ENCODE data around the gene FLOT1. TPM values are rescaled to one million over a fixed set of nuclear protein-coding genes. Genes with fewer than 3 reads are reported as not detected.

The FLOT1 gene
- total and polyA plus RNA-seq, 9 of the 15 experiments (the other 6 are each of a cell fraction or from before 2014, with no cell fraction given): 11.7 to 149 (median 118) TPM

DNA sequence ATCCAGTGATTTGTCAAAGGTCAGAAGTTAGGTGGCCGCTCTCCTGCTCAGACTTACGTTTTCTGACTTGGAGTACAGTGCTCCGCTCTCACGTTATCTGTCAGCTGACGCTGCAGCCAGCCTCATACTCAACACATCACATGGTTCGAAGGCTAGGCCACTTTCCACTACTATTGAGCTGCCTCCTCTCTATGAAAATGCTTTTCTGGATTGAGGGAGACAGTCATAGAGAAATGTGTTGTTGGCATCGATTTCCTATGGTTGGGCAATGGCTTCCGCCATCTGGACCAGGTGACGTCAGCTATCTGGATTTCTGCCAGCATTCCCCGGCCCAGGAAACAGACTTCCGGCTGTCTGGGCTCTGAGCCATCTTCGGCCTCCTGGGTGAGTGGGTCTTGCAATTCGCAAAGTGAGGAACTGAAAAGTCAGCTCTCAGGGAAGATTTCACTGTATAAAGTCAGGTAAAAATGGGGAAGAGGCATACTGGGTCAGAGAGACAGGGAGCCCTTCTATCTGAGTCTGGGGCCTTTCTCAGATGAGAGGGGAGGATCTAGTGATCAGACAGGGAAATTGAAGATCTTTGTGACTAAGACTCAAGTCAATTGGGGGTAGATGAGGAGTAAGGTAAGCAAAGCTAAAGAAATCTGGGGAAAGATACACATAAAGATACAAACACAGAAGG, 39.4 kb upstream of the FLOT1 start (continued):
- TF ChIP-seq, protein P1, sequence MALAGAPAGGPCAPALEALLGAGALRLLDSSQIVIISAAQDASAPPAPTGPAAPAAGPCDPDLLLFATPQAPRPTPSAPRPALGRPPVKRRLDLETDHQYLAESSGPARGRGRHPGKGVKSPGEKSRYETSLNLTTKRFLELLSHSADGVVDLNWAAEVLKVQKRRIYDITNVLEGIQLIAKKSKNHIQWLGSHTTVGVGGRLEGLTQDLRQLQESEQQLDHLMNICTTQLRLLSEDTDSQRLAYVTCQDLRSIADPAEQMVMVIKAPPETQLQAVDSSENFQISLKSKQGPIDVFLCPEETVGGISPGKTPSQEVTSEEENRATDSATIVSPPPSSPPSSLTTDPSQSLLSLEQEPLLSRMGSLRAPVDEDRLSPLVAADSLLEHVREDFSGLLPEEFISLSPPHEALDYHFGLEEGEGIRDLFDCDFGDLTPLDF (CRISPR knock-in tag; IDR thresholded peaks at IDR 0.05): no peak; the same call in 1 of the 2 replicates
- TF ChIP-seq SMAD3 (CRISPR knock-in tag; conservative IDR thresholded peaks at IDR 0.05) (peak; percentile 91), JUND (IDR thresholded peaks at IDR 0.05; ENCODE audit: borderline replicate concordance, low read depth, low read length) (peak; percentile 99), JUND (tag; IDR thresholded peaks at IDR 0.05; ENCODE audit: borderline replicate concordance, low read depth, low read length) (peak; percentile 100), JUN (IDR thresholded peaks at IDR 0.05; ENCODE audit: borderline replicate concordance, low read depth, low read length) (peak; percentile 99), JUN (CRISPR knock-in tag; IDR thresholded peaks at IDR 0.05; ENCODE audit: borderline replicate concordance) (peak; percentile 99), ZBED1 (IDR thresholded peaks at IDR 0.05) (no peak), ZNF766 (CRISPR knock-in tag; conservative IDR thresholded peaks at IDR 0.05) (peak; percentile 97), RFX7 (CRISPR knock-in tag; IDR thresholded peaks at IDR 0.05) (no peak), ZNF76 (CRISPR knock-in tag; IDR thresholded peaks at IDR 0.05; ENCODE audit: borderline replicate concordance) (peak; percentile 93), FOXP1 (CRISPR knock-in tag; IDR thresholded peaks at IDR 0.05) (no peak; the same call in 1 of the 2 replicates), MTA3 (IDR thresholded peaks at IDR 0.05; ENCODE audit: borderline replicate concordance) (peak; percentile 94), CREM (IDR thresholded peaks at IDR 0.05; ENCODE audit: low read depth) (peak; percentile 96), ESRRA (IDR thresholded peaks at IDR 0.05; ENCODE audit: borderline replicate concordance, low read depth) (peak; percentile 62; the same call in 1 of the 2 replicates), NELFE (IDR thresholded peaks at IDR 0.05; ENCODE audit: insufficient read depth, insufficient read length) (no peak), OTX1 (CRISPR knock-in tag; IDR thresholded peaks at IDR 0.05) (peak; percentile 89; the same call in 1 of the 2 replicates), RBM25 (IDR thresholded peaks at IDR 0.05; ENCODE audit: low read depth, low read length, severe bottlenecking) (no peak), NFIC (IDR thresholded peaks at IDR 0.05) (peak; percentile 100), TCF3 (CRISPR knock-in tag; IDR thresholded peaks at IDR 0.05) (peak; percentile 71), ZNF134 (CRISPR knock-in tag; conservative IDR thresholded peaks at IDR 0.05) (peak; percentile 67), ZNF431 (CRISPR knock-in tag; IDR thresholded peaks at IDR 0.05) (no peak)
- TF ChIP-seq, protein P2, sequence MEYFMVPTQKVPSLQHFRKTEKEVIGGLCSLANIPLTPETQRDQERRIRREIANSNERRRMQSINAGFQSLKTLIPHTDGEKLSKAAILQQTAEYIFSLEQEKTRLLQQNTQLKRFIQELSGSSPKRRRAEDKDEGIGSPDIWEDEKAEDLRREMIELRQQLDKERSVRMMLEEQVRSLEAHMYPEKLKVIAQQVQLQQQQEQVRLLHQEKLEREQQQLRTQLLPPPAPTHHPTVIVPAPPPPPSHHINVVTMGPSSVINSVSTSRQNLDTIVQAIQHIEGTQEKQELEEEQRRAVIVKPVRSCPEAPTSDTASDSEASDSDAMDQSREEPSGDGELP (CRISPR knock-in tag; IDR thresholded peaks at IDR 0.05; ENCODE audit: borderline replicate concordance): peak; percentile 98
- TF ChIP-seq, protein P3, sequence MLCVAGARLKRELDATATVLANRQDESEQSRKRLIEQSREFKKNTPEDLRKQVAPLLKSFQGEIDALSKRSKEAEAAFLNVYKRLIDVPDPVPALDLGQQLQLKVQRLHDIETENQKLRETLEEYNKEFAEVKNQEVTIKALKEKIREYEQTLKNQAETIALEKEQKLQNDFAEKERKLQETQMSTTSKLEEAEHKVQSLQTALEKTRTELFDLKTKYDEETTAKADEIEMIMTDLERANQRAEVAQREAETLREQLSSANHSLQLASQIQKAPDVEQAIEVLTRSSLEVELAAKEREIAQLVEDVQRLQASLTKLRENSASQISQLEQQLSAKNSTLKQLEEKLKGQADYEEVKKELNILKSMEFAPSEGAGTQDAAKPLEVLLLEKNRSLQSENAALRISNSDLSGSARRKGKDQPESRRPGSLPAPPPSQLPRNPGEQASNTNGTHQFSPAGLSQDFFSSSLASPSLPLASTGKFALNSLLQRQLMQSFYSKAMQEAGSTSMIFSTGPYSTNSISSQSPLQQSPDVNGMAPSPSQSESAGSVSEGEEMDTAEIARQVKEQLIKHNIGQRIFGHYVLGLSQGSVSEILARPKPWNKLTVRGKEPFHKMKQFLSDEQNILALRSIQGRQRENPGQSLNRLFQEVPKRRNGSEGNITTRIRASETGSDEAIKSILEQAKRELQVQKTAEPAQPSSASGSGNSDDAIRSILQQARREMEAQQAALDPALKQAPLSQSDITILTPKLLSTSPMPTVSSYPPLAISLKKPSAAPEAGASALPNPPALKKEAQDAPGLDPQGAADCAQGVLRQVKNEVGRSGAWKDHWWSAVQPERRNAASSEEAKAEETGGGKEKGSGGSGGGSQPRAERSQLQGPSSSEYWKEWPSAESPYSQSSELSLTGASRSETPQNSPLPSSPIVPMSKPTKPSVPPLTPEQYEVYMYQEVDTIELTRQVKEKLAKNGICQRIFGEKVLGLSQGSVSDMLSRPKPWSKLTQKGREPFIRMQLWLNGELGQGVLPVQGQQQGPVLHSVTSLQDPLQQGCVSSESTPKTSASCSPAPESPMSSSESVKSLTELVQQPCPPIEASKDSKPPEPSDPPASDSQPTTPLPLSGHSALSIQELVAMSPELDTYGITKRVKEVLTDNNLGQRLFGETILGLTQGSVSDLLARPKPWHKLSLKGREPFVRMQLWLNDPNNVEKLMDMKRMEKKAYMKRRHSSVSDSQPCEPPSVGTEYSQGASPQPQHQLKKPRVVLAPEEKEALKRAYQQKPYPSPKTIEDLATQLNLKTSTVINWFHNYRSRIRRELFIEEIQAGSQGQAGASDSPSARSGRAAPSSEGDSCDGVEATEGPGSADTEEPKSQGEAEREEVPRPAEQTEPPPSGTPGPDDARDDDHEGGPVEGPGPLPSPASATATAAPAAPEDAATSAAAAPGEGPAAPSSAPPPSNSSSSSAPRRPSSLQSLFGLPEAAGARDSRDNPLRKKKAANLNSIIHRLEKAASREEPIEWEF (CRISPR knock-in tag; IDR thresholded peaks at IDR 0.05): peak; percentile 85; the same call in 1 of the 2 replicates
